CD4-positive, alpha-beta T cell treated with Interleukin-12 subunit alpha and Interleukin-12 subunit beta, for 1 hour (primary cell): ENCODE measurements around the gene COL4A2.

Experiments used
- DNase-seq: peaks from one replicate; pipeline ENCODE4 v3.0.0-alpha.2; 2020

The COL4A2 gene

DNA sequence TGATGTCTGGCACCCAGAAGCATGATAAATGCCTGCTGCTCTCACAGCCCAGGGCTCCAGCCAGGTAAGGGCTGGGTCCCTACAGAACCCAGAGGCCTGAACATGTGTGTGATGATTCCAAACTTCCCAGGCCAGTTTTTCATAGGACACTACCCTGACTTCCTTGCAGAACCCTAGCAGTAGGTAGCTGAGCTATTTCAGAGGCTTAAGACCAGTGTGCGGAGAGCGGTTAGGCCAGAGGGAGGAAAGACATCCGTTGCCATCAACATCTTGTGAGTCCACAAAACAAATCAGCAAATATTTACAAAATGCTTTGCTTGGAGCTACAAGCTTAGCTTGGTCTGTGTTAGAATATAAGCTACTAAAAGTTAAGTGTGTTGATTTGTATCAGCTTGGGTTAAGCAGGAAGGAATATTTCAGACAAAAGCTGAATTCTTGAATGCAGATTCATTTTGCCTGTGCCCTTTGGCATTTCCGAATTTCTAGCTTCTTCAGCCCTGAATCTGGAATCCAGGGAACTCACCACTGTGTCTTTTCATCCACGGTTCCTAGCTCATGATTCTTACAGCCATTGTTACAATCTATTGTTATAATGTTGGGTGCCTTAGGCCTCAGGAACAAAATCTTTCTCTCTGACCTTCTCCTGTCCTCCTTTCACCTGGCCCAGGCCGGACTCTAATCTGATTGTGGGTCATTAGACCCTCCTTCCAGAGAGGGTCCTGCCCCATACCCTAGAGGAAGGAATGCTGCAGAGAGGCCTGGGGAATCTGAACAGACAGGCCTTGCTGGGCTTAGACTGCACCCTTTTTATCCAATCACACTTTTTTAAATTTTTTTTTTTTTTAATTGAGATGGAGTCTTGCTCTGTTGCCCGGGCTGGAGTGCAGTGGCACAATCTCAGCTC, 242.1 kb downstream of the COL4A2 start:
- no peak for DNase-seq

DNA sequence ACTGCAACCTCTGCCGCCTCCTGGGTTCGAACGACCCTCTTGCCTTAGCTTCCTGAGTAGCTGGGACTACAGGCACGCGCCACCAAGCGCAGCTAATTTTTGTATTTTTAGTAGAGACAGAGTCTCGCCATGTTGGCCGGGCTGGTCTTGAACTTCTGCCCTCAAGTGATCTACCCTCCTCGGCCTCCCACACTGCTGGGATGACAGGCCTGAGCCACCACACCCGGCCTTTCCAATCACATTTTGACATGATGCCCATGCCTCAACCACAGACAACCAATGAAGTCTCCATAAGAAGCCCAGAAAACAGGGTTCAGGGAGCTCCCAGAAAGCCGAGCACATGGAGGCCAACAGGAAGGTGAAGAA, 242.7 kb downstream of the COL4A2 start:
- no peak for DNase-seq

- DNase-seq = no peak
Observed at GRCh38 chr13:110551284-110551683, 244.2 kb downstream of the COL4A2 start.

DNA sequence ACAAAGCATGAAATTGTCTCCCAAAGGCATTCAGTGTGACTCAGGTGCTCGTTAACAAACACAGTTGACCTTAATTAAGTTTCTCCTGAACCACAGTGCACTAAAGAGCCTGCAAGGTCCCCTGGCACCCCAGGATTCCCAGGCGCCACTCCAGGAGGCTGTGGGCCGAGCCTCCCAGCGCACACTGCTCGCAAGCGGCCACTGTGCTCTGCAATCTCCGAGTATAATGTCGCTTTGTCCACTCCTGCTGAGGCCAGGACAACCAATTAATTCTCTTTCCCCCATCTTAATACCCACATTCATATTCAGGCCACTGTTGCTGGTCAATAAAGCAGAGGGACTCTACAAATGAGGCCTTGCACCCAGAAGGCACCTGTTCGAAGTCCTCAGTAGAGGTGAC, 245.7 kb downstream of the COL4A2 start:
- no peak for DNase-seq

DNA sequence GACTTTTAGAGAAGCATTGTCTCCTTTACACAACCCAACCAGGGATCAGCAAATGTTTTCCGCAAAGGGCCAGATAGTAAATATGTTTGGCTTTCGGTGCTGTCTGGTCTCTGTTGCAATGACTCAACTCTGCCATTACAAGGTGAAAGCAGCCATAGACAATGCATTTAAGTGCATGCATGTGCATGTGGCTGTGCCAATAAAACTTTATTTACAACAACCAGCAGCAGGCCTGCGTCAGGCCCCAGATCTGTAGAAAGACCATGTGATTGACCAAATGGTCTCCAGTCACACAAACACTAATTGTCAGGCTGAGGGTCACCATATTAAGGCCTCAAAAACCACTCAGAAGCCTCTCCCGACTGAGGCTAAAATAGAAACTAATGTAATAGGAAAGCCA, 246.3 kb downstream of the COL4A2 start:
- DNase-seq = no peak

GRCh38 chr13:110554227-110554836, 247.2 kb downstream of the COL4A2 start:
- DNase-seq = no peak

DNA sequence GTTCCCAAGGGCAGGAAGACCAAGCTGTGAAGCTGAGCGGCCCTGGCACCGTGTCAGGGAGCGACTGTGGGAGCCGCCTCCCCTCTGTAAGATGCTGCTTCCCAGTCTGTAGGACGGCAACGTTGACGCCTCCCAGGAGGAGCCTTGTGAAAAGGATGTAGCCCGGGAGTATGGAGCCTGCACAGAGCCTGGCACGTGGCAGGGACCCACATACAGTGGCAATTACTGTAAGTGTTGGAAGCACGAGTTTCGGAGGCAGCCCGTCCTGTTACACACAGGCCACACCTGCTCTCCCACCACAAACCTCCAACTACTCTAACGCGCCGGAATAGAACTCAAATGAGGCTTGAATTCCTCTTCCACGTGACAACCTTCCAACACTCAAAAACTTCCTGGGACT, 247.9 kb downstream of the COL4A2 start:
- DNase-seq = no peak

GRCh38 chr13:110555601-110556223, 248.6 kb downstream of the COL4A2 start:
- DNase-seq = no peak

DNA sequence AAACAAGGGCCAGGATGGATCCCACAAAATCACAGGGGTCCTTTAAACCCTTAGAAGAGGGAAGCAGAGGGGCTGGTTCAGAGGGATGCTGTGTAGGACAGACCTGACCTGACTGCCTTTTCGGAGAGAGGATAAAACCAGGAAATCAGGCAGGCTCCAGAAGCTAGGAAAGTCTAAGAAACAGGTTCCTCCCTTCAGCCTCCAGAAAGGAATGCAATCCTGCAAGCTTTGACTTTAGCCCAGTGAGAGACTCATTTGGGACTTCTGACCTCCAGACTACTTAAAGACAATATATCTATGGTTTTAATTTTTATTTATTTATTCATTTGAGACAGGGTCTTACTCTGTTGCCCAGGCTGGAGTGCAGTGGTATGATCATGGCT, 249.1 kb downstream of the COL4A2 start:
- no peak for DNase-seq

DNA sequence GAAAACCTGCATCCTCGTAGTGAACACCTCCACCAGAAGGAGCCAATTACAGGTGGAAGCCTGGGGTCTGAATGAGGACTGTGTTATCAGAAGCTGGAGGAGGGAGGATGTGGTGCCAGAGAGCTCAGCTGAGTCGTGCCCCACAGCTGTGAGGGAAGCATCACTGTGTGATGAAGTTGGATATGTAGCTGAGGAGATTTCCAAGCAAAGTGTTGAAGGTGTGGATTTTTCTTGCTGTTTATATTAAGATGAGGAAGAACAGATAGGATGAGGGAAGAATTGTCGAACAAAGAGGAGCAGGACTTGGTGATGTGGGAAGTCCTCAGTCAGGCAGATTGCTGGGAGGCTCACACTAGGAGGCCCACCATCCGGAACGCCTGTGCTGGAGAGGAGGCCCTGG, 250.0 kb downstream of the COL4A2 start:
- no peak for DNase-seq

DNA sequence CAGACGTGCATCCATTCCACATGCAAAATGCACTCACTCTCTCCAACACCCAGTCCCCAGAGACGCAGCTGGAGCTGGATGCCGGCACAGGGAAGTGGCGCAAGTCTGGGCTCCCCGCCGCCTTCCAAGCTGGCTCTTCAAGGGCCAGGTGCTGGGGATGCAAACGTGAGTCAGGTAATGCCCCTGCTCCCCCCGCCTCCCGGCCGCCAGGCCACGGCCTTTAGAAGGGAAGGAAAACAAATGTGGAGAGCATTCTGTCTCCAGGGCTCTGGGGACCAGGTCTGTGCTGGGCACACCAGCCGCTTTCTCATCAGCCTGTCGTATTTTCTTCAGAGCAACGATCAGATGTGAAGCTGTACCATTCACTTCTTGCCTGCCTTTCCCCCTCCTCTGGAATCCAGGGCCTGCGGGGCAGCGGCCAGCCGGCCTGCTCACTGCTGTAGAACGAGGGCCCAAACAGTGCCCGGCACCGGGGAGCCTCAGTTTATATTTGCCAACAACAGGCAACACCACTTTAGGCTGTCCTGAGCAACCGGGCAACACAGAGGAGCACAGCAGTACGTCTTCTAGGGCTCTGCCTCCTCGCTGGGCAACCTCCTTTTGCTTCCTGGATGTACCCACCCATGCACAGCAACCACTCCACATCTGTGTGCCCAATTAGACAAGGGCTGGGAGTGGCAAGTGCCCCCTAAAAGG, 250.7 kb downstream of the COL4A2 start:
- no peak for DNase-seq

GRCh38 chr13:110559429-110559943, 252.4 kb downstream of the COL4A2 start:
- no peak for DNase-seq

DNA sequence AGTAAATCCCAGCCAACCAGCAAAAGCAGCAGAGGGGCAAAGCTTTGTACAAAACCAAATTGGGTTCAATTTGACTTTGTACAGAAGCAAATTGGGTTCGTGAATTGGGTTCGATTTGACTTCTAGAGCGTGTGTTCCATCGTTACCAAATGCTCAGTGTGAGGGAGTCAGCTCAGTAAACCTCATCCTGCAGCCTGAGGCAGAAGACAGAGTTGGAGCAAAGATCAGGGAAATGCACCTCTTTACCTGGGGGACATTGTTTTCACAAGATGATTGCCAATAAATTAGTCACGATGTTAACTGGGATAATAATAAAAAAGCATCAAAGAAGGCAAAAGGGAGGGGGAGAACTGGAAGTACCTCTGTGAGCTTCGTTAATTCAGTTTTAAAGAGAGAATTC, 252.9 kb downstream of the COL4A2 start:
- no peak for DNase-seq

DNA sequence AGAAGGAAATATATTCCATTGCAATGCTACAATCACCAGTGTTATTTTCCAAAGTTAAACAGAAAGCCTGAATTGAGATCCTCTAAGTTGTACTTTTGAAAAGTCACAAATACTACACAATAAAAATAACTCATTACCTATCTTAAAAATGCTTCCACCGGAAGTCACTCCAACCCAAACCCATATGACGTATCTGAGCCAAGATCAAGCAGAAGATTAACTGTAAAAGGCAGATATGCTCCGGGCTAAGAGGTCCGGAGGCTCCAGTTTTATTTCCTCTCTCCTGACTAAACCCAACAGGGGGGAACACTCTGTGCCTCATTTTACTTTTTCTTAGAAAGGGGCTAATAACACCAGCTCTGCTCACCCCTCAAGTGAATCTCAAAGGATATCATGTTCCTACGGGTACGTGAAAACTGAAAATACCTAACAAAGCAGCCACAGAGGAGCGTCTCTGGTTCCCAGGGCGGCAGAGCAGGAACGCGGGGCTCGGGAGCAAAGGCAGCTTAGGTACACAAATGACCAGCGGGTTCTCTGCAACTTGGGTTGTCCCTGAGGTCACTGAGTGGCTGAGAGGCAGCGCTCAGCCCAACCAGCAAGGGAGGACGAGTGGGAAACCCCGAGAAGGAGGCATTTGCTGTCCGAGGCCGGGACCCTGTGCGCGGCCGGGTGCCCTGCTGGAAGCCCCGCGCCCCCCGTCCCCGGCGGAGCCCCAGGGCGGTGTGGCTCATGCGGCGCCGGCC, 253.7 kb downstream of the COL4A2 start:
- DNase-seq = peak; percentile 15

DNA sequence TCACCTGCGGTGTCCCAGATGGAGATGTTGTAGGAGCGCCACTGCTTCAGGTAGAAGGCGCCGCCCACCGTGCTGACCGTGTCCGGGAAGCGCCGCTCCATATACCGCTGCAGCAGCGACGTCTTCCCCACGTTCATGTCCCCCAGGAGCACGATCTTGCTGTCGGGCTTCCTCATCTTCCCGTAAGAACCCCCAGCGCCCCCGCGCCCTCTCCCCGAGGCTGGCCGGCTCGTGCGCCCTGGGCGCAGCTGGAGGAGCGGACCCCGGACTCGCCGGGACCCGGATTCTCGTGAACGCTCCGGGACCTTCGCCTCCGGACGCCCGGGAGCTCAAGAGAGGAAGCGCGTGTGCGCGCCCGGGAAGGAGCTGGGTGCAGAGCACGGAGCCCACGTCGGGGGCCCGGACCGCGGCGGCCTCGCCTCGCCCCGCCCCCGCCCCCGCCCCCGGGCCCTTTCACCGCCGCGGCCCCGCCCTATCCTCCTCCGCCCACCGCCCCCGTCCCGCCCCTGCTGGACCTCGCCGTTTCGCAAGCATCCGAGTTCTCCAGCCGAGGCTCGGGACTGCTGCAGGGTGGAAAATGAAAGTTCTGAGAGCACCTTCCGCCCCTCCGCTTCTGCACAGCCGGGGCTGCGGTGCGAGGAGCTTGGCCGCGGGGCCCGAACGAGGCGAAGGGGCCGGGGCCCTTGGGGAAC, 254.4 kb downstream of the COL4A2 start, which contains the start of gene RAB20:
RAB20 (minus strand) TSS at position 379 of the 692 bp plus-strand sequence; CDS start at position 176, 203 bp downstream.
- peak; percentile 63 for DNase-seq

DNA sequence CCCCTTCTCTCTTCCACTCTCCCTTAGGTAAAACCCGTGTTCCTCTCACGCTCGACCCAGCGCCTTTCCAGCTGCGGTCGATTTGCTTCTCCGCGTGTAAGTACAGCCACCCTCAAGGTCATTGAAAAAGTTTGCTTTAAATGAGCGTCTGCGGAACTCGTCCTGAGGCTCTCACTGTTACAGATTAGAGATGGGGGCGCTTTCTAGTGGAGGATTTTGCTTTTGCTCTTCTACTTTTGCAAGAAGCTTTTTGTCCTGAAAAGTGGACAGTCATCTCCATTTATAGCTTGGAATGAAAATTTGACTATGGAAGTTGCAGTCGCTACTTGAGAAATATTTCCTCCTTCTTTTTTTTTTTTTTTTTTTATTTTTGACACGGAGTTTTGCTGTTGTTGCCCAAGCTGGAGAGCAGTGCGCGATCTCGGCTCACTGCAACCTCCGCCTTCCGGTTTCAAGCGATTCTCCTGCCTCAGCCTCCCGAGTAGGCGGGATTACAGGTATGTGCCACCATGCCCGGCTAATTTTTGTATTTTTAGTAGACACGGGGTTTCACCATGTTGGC, 255.0 kb downstream of the COL4A2 start:
- DNase-seq = no peak
